Left forelimb (tissue), 1 donor: ENCODE data around the gene MRPL34.
"Not testable (repeated sequence)": the region's sequence is repeated elsewhere in the genome, so short reads cannot be mapped to it uniquely, and the experiment has no call there.

Experiments
- DNase-seq: peaks from one replicate; pipeline ENCODE4 v3.0.0-alpha.2; 2018; ENCODE audit warnings: low spot score

The MRPL34 gene

DNA sequence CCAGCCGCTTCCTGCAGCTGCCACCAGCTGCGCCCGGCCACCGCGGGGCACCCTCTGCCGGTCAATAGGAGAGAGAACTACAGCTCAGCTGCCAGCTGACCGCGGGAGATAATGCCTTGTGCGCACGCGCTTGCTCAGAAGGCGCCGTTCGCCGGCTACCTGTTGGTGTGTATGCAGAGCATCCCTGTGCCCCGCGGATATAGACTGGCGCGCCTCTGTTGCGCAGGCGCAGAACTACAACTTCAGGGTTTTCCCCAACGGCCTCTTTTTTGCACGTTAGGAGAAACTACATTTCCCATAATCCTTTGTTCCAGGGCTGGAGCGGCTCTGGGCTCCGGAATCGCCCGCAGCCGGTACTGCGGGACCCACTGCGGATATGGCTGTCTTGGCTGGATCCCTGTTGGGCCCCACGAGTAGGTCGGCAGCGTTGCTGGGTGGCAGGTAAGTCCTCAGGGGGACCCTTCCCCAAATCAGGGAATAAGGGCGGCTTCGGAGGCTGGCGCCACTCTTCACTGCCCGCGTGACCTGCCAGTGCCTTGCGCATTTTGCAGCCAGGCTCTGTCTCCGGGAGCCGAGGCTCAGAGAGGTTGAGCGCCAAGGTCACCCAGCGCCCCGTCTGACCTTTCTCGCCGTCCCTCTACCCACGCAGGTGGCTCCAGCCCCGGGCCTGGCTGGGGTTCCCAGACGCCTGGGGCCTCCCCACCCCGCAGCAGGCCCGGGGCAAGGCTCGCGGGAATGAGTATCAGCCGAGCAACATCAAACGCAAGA lies at the start of gene MRPL34:
Gene MRPL34 (plus strand): TSS at position 356 of the 768 bp plus-strand sequence. CDS start 21 bp downstream, at position 377.
- DNase-seq = peak; percentile 94

DNA sequence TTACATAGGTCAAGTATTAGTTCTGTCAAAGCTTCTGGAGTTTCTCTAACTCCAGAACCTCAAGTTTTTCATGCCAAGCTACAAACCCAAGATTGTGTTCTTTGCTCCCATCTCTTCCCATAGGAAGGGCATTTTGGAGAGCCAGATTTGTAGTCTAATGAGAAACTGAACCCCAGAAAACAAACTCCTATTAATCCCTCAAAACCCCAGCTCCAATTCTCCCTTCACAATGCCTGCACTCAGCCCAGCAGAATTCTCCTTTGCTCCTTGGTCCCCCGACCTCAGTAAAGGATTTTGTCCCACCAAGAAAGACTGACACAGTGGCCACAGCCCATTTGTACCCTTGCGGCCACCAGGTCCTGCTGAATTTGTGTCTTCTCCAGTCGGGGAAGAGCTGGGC lies 49.5 kb upstream of the MRPL34 start:
- DNase-seq = no peak

DNA sequence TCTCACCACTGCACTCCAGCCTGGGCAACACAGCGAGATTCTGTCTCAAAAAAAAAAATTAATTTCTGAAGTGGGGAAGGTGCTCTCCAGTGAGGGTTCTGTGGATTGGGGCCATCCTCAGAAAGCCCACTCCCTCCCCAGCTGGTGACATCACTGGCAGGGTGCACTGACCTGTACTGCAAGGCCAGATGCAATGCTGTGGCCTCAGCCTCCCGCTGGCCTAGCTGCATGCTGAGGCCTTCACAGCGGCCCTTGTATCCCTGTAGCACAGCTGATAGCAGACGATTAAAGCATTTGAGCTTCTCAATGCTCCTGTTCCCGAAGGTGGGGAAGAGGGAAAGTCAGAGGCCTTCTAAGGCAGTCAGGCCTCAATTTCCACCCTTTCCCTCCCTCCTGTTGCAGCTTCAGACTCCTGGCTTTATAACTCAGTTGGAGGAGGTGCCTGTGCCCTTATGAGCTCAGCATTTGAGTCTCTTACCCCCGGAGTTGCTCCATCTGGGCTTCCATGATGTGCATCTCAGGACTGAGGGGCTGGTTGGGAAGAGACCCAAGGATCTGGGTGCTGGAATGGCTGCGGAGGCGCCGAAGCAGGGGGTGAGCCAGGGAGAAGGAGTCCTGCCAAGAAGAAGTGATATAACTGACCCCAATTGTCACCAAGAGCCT lies 46.4 kb upstream of the MRPL34 start:
- no peak for DNase-seq

DNA sequence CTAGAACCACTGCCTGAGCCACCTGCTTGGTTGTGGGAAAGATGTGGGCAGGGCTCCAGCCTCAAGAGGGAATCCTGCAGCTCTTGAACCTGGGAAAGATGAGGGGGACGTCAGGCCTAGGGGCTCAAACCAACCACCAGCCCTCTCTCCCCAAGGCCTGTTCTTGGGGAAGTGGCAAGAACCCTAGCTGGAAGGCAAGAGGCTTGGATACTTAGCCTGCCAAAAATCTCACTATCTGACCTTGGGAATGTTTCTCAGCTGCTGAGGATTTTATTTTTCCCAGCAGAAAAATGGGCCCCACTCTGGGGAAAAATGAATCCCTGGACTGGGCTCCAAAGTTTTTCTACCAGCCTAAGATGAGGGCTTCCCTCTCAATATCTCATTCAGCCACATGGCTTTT lies 45.7 kb upstream of the MRPL34 start:
- DNase-seq = no peak

DNA sequence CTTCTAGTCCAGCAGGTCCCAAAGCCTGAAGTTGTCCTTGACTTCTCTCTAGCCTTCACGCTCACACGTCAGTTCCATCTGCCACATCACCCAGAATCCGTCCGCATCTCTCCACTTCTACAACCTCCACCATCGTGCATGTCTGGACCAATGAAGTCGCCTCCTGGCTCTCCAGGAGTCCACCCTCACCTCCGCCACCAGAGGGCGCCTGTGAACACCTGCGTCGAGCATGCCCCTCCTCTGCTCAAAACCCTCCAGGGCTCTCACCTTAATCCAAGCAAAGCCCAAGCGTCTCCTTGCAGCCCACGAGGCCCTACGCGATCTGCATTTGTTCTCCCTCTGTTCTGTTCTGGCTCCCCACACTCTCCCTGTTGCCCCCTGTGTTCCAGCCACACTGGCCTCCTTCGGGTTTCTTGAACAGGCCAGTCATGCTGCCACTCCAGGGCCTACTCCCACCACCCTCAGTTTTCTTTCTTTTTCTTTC lies 44.8 kb upstream of the MRPL34 start:
- no peak for DNase-seq

DNA sequence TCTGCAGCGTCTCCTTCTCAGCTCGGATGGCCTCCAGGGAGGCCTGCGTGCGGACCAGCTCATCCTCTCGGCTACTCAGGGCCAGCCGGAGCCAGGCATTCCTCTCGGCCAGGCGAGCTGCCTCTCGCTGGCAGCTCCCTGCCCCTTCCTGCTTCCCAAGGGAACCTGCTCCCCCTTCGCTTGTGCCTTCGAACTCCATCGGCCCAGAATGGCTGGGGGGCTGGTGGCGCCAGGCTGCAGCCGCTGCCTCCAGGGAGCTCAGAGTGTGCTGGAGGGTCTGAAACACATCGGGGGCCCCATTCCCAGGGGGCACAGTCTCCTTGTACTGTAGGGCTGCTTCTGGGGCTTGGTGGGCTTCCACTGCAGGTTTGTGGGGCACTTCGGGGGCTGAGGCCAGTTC lies 43.1 kb upstream of the MRPL34 start:
- DNase-seq = no peak

DNA sequence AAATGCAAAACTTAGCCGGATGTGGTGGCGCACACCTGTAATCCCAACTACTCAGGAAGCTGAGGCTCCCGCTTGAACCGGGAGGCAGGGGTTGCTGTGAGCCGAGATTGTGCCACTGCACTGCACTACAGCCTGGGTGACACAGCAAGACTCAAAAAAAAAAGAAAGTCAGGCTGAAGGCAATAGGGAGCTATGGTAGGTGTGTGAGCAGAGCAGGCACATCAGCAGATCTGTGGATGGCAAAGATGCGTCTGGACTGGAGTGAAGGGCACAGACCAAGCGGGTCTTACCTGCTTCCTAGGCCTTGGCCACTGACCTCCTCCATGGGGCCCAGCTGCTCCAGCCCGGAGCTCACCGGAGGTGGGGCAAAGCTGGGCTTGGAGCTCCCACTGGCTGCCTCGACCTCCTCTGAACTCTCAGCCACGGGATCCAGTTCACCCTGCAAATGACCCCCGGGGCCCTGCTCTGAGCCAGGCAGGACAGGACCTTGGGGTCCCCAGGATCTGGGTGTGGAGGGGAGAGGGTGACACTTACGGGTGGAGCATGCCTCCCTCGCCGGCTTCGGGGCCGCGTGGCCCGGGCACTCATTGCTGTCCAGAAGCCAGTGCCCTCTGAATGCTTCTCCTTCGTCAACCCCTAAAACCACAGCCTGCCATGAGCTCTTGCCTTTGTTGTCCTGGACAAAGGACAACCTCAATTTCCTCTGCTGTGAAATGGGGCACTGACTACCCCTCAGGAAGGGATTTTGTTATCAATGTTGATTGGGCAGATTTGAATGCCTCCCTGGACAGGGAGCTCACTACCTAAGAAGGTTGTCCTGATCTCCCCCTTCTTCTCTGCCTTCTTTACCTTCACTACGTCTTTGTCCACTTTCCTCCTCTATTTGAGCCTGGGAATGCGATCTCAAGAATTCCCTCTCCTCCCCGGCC lies 41.7 kb upstream of the MRPL34 start:
- DNase-seq = no peak

DNA sequence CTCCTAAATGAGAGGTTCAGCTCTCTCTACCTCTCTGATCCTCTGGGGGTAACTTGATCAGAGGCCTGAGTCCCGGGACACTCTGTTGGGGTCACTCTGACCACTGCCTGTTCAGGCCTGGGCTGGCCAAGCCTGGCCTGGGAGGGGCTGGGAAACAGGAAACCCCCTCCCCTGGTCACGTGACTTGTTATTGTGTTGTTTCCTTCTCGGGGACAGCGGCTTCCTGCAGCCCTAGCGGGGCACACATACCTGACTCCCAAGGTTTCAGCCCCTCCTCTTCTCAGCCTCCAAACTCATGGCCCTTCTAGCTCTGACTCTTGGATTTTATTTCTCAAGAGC lies 41.1 kb upstream of the MRPL34 start, which contains the start of gene USHBP1:
Gene USHBP1 (minus strand): TSS at position 105 of the 339 bp plus-strand sequence. CDS start 446 bp downstream, outside the sequence.
- no peak for DNase-seq

DNA sequence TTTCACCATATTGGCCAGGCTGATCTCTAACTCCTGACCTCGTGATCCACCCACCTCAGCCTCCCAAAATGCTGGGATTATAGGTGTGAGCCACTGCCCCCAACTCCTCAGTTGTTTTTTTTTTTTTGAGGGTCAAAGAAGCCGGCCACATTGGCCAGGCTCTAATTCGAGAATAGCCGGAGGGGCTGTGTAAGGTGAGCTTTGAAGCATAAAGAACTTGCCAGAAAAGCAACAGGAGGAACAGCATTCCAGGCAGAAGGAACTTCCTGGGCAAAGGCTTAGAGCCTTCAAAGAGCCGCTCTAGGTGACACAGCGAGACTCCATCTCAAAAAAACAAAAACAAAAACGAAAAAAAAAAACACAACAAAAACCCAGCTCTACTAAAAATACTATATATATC lies 39.6 kb upstream of the MRPL34 start:
- no peak for DNase-seq

DNA sequence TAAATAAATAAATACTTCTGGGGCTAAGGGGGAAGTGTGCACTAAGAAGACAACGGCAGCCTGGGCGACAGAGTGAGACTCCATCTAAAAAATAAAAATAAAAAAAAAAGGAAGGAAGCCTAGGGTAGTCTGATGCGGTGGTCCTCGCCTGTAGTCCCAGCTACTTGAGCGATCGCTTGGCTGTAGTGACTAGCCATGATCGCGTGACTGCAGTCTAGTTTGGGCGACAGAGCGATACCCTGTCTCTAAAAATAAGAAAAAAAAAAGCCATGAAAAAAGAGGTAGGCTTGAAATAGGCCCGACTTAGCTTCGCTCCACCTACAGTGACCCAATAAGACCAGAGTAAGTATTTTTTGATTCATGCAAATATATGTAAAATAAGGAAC lies 39.1 kb upstream of the MRPL34 start:
- no peak for DNase-seq

DNA sequence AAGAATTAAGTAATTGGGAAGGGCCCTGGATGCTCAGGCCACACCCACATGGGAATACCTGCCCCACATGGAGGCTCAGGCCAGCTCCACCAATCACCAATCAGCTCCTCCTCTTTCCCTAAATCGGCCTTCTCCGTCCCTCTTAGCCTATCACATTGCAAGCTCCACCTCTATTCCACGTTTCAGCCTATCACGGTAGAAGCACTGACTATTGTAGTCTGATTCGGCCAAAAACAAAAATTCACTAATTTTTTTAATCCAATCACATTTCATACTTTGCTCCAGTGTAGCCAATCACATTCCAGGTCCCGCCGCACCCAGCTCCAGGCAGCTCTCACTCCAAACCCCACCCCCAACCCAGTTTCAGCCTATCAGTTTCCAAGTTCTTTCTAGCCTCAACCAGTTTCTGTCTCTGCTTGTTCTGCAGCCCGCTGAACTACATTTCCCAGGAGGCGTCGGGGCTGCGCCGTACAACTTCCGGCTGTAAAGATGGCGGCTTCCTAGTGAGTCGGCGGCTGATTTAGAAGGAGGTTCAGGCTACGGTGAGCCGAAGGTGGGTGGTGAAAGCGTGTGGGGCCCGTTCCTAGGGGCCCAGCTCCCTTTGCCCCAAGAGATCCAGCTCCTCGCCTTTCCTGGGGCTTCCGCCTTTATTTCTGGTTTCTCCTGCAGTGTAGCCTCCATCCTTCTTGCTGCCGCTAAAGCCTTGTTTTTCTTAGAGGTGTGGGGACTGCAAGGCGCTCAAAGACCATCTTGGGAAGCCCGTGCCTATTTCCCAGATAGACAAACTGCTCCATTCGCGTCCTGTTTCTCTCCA lies 38.5 kb upstream of the MRPL34 start, which contains the start of gene BABAM1:
Gene BABAM1 (plus strand): TSS at position 469 of the 814 bp plus-strand sequence. CDS start 1,364 bp downstream, outside the sequence.
- peak; percentile 96 for DNase-seq

DNA sequence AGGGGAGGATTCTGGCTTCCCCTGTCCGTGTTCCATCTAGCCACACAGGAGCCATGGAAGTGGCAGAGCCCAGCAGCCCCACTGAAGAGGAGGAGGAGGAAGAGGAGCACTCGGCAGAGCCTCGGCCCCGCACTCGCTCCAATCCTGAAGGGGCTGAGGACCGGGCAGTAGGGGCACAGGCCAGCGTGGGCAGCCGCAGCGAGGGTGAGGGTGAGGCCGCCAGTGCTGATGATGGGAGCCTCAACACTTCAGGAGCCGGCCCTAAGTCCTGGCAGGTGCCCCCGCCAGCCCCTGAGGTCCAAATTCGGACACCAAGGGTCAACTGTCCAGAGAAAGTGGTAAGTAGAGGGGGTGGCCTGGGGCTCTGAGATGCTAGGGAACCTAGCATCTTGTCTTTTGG lies 36.9 kb upstream of the MRPL34 start:
- DNase-seq = no peak

DNA sequence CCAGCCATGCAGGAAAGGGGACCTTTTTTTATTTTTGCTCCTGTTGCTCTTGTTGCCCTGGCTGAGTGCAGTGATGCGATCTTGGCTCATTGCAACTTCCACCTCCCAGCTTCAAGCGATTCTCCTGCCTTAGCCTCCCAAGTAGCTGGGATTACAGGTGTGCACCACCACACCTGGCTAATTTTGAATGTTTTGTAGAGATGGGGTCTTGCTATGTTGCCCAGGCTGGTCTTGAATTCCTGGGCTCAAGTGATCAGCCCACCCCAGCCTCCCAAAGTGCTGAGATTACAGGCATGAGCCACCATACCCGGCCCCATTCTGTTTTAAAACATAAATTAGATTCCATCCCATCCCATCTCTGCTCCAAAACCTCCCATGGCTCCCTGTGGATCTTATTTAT lies 30.8 kb upstream of the MRPL34 start:
- not testable (repeated sequence) for DNase-seq

DNA sequence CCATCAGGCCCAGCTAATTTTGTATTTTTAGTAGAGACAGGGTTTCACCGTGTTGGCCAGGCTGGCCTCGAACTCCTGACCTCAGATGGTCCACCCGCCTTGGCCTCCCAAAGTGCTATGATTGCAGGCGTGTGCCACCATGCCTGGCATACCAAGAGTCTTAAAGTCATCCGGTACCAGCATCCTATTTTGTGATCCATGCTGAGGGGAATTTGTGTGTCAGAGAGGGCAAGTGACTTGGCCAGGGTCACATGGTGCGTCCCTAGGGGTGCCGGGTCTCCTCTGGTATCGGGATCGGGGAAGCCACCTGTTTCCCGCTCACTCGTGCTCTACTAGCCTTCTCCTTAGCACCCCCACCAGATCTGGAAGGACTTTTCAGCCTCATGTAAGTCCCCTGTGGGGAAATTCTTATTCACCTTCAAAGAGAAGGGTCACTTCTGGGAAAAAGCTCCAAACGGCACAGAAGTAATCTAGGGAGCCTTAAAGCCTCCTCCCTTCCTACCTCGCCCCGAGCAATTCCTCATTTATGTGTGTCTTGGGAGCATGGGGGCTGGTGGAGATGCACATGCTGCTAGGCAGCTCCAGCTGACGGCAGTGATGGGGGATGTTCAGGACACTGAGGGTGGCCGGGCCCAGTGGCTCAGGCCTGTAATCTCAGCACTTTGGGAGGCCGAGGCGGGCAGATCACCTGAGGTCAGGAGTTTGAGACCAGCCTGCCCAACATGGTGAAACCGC lies 30.1 kb upstream of the MRPL34 start:
- no peak for DNase-seq

DNA sequence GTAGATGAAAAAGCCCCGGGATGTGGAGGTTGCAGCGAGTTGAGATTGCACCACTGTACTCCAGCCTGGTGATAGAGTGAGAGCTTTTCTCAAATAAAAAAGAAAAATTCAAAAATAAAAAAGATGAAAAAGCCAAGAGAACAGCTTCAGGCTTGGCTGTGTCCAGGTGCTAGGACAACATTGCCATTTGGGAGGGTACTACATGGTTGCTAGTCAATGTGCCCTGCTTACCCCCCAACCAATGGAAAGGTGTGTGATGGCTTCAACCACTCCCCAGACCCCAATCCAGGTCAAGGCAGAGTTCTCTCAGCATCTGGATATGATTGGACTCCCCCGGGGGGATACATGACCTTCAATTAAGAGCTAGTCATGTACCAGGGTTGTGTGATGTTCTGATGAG lies 26.2 kb upstream of the MRPL34 start:
- no peak for DNase-seq

DNA sequence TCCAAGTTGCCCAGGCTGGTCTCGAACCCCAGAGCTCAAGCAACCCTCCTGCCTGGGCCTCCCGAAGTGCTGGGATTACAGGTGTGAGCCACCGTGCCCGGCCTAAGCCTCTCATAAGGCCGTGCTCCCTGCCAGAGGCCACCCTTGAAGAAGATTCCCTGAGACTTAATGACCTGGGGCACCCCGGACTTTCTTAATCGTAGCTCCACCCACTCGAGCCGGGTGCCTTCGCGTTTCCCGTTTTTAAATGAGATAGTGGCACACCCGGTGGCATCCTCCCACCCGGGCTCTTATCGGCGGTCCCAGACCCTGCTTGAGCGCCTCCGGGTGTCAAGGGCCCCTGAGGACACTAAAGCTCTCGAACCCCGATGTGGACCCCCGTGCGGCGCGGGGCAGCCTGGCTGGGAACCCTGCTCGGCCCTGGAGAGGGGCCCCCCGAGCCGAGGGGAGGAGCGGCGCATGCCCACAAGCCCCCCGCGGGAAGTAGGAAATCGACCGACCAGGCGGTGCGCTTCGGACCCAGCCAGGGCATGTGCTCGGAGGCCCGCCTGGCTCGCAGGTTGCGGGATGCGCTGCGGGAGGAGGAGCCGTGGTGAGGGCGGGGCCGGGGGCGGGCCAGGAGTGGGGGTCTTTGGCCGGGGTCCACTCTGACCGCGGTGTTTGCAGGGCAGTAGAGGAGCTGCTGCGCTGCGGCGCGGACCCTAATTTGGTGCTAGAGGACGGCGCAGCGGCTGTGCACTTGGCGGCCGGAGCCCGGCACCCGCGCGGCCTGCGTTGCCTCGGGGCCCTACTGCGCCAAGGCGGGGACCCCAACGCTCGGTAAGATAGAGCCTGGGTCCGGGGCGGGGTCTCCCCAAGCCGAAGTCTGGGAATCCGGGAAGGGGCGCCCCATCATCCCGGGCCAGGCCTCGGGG lies 24.0 kb upstream of the MRPL34 start, which contains the start of gene ANKLE1:
Gene ANKLE1 (plus strand): TSS at position 511 of the 914 bp plus-strand sequence. CDS start 20 bp downstream, at position 531.
- no peak for DNase-seq

DNA sequence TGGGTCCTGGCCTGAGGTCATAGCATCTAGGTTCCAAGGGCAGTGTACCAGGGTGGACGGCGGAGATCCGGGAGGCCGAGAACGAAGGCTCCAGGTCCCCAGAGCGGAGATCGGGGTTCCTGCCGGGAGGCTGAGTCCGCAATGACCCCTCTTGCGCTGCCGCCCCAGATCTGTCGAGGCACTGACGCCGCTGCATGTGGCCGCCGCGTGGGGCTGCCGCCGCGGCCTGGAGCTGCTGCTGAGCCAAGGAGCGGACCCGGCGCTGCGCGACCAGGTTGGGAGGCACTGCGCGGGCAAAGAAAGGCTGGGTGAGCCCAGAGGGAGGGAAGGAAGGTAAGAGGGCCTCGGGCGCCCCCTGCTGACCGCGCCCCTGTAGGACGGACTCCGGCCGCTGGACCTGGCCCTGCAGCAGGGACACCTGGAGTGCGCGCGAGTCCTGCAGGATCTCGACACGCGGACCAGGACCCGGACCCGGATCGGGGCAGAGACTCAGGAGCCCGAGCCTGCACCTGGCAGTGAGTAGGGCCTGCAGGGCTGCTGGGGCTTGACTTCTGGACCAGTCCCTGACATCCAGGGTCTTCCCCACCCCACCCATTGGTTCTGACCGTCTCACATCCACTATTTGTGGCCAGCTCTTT lies 23.1 kb upstream of the MRPL34 start:
- peak; percentile 88 for DNase-seq

DNA sequence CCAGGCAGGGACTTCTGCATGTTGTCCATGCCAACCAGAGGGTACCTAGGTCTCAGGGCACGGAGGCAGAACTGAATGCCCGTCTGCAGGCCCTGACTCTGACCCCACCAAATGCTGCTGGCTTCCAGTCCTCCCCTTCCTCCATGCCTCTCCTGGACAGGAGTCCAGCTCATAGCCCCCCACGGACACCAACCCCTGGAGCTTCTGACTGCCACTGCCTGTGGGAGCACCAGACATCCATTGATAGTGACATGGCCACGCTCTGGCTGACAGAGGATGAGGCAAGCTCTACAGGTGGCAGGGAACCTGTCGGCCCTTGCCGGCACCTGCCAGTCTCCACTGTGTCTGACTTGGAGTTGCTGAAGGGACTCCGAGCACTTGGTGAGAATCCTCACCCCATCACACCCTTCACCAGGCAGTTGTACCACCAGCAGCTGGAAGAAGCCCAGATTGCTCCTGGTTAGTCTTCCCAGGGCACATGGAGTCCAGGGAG lies 22.1 kb upstream of the MRPL34 start:
- DNase-seq = no peak
